IMR-90 (cell line): ENCODE results near the gene PLEKHA8. TPM values are rescaled to one million over a fixed set of nuclear protein-coding genes. Genes with fewer than 3 reads are reported as not detected.

Experiments used
- ATAC-seq: fragments of 200-7000 bp; cut with Tn5 transposase; 2 replicates; pipeline ENCODE4 v1.9.1; 2020; ENCODE audit warnings: low read depth, mild to moderate bottlenecking, moderate library complexity
- BruUV-seq: library from RNA; stranded (reverse); fragments of 400-500 nt; replicated peaks from 2 replicates; lab custom pipeline; 2021; lab: Mats Ljungman, UMichigan
- CTCF ChIA-PET: fragments of 300-600 bp; formaldehyde crosslinking; extraction: SDS; loops from one replicate; lab custom pipeline; 2021; ENCODE audit warnings: antibody characterized with exemption; lab: Yijun Ruan, JAX
- POLR2A ChIA-PET: fragments of 300-600 bp; sonication (Branson Sonifier 250); formaldehyde crosslinking; loops from one replicate; lab custom pipeline; 2022; ENCODE audit warnings: antibody characterized with exemption; ENCODE audit not compliant: unreplicated experiment; lab: Charles Lee
- DNase-seq: peaks from one replicate; pipeline ENCODE4 v3.0.0; 2013
- H2AFZ ChIP-seq: replicated peaks from 2 replicates; pipeline ENCODE3; 2013; ENCODE audit warnings: low read length, mild to moderate bottlenecking; ENCODE audit not compliant: poor library complexity
- H2AK5ac ChIP-seq: 2 replicates; pipeline ENCODE4 v1.6.1; 2013; ENCODE audit warnings: low read depth, low read length, inconsistent platforms
- H2AK9ac ChIP-seq: replicated peaks from 2 replicates; pipeline ENCODE3; 2013; ENCODE audit warnings: mild to moderate bottlenecking, low read depth, low read length, moderate library complexity; ENCODE audit not compliant: poor library complexity
- H2BK120ac ChIP-seq: 2 replicates; pipeline ENCODE4 v1.6.1; 2013; ENCODE audit warnings: low read depth, low read length, inconsistent platforms
- H2BK15ac ChIP-seq: 3 replicates; pipeline ENCODE4 v1.6.1; 2013; ENCODE audit warnings: low read depth, low read length, inconsistent platforms
- H2BK20ac ChIP-seq: 2 replicates; pipeline ENCODE4 v1.6.1; 2013; ENCODE audit warnings: low read depth, mild to moderate bottlenecking, inconsistent platforms, low read length, moderate library complexity
- H2BK5ac ChIP-seq: 2 replicates; pipeline ENCODE4 v1.6.1; 2013; ENCODE audit warnings: mild to moderate bottlenecking, low read depth, low read length, inconsistent platforms; ENCODE audit not compliant: poor library complexity, severe bottlenecking
- H3K14ac ChIP-seq: replicated peaks from 2 replicates; pipeline ENCODE4 v1.6.1; 2013; ENCODE audit warnings: low read depth, low read length, inconsistent platforms
- H3K18ac ChIP-seq: 2 replicates; pipeline ENCODE4 v1.6.1; 2013; ENCODE audit warnings: low read depth, low read length, control low read depth
- H3K23ac ChIP-seq: 2 replicates; pipeline ENCODE4 v1.6.1; 2013; ENCODE audit warnings: low read depth, low read length, inconsistent platforms
- H3K27ac ChIP-seq: 2 replicates; pipeline ENCODE4 v1.5.1; 2013; ENCODE audit warnings: mild to moderate bottlenecking, control low read depth, low read length; ENCODE audit not compliant: insufficient read depth
- H3K27me3 ChIP-seq: 2 replicates; pipeline ENCODE4 v1.6.1; 2013; ENCODE audit warnings: low read length; ENCODE audit not compliant: control insufficient read depth, insufficient read depth
- H3K36me3 ChIP-seq: 2 replicates; pipeline ENCODE4 v1.6.1; 2013; ENCODE audit warnings: low read length, mixed read lengths; ENCODE audit not compliant: control insufficient read depth, insufficient read depth
- H3K4ac ChIP-seq: 2 replicates; pipeline ENCODE4 v1.6.1; 2013; ENCODE audit warnings: low read depth, low read length, inconsistent platforms
- H3K4me1 ChIP-seq: 2 replicates; pipeline ENCODE4 v1.6.1; 2013; ENCODE audit warnings: low read length, mixed read lengths; ENCODE audit not compliant: control insufficient read depth, insufficient read depth
- H3K4me2 ChIP-seq: 2 replicates; pipeline ENCODE4 v1.6.1; 2013; ENCODE audit warnings: low read depth, mild to moderate bottlenecking, control low read depth, low read length, moderate library complexity
- H3K4me3 ChIP-seq: 2 replicates; pipeline ENCODE4 v1.5.1; 2013; ENCODE audit warnings: low read depth, mild to moderate bottlenecking, control low read depth, low read length, moderate library complexity; ENCODE audit not compliant: insufficient read depth
- H3K56ac ChIP-seq: 2 replicates; pipeline ENCODE4 v1.6.1; 2013; ENCODE audit warnings: low read length, inconsistent platforms; ENCODE audit not compliant: insufficient read depth; ENCODE audit errors: extremely low read depth
- H3K79me1 ChIP-seq, 2 experiments: 2 replicates each; pipeline ENCODE4 v1.6.1; 2013; ENCODE audit warnings: low read length in 2 of 2, inconsistent platforms in 1 of 2, low read depth in 1 of 2
- H3K9ac ChIP-seq: 2 replicates; pipeline ENCODE4 v1.6.1; 2013; ENCODE audit warnings: low read depth, low read length, control low read depth
- H3K9me1 ChIP-seq: 2 replicates; pipeline ENCODE4 v1.6.1; 2013; ENCODE audit warnings: low read length, inconsistent platforms; ENCODE audit not compliant: insufficient read depth
- H3K9me3 ChIP-seq: 2 replicates; pipeline ENCODE4 v1.6.1; 2013; ENCODE audit warnings: low read length; ENCODE audit not compliant: control insufficient read depth, insufficient read depth
- H4K20me1 ChIP-seq: 2 replicates; pipeline ENCODE4 v1.6.1; 2013; ENCODE audit warnings: low read length, inconsistent platforms; ENCODE audit not compliant: insufficient read depth
- H4K5ac ChIP-seq: 2 replicates; pipeline ENCODE4 v1.6.1; 2013; ENCODE audit warnings: mild to moderate bottlenecking, low read depth, low read length, control low read depth
- H4K8ac ChIP-seq, 2 experiments: 2 replicates each; pipeline ENCODE4 v1.6.1; 2013; ENCODE audit warnings: low read depth in 2 of 2, low read length in 2 of 2, control low read depth in 1 of 2, inconsistent platforms in 1 of 2
- H4K91ac ChIP-seq: 2 replicates; pipeline ENCODE4 v1.6.1; 2013; ENCODE audit warnings: low read depth, low read length, inconsistent platforms; ENCODE audit not compliant: insufficient read depth
- CEBPB ChIP-seq: IDR thresholded peaks from 2 replicates; pipeline ENCODE4 v1.6.1; 2012; ENCODE audit warnings: low read depth, low read length, improper control_type of control experiment
- FOS ChIP-seq: fragments of 150-350 bp; IDR thresholded peaks from 2 replicates; pipeline ENCODE4 v1.6.1; 2016; ENCODE audit warnings: low read depth, low read length
- MAFK ChIP-seq: IDR thresholded peaks from 2 replicates; pipeline ENCODE4 v1.6.1; 2012; ENCODE audit warnings: low read depth, low read length, improper control_type of control experiment
- RCOR1 ChIP-seq: IDR thresholded peaks from 2 replicates; pipeline ENCODE4 v1.6.1; 2012; ENCODE audit warnings: mild to moderate bottlenecking, low read length, improper control_type of control experiment; ENCODE audit not compliant: insufficient replicate concordance
- RFX5 ChIP-seq: IDR thresholded peaks from 2 replicates; pipeline ENCODE4 v1.8.0; 2012; ENCODE audit warnings: low read depth, mild to moderate bottlenecking, low read length, moderate library complexity
- WGBS, 2 experiments: methylation state at CpG; one replicate each; pipeline versions ENCODE4 v1.1.5 to v1.1.7; 2013; ENCODE audit warnings: missing lambda C conversion rate in 2 of 2; ENCODE audit not compliant: insufficient read length in 1 of 2; ENCODE audit errors: extremely low coverage in 2 of 2; 5-methylcytosine and 5-hydroxymethylcytosine counted together
- dilution Hi-C: fragments of 300-500 bp; cut with HindIII; formaldehyde crosslinking; loops from one replicate; pipeline ENCODE4 v1.14.3; 2018; ENCODE audit warnings: low sequenced_read_pairs; ENCODE audit not compliant: unreplicated experiment
- in situ Hi-C: fragments of 300-500 bp; cut with MboI; formaldehyde crosslinking; loops from 3 replicates; pipeline ENCODE4 v1.14.3; 2019; ENCODE audit warnings: low sequenced_read_pairs, inconsistent platforms, mixed read lengths
- intact Hi-C: fragments of 100-400 bp; cut with micrococcal nuclease; formaldehyde crosslinking; loops from 2 replicates; pipeline ENCODE4 v1.10.0; 2022
- polyA plus RNA-seq, 3 experiments: library from polyadenylated mRNA; depleted of rRNA; stranded (reverse); fragments of >200 nt; gene quantifications; 2 replicates each; pipeline ENCODE4 v1.2.3, GENCODE V29; 2012; ENCODE audit warnings: low replicate concordance in 1 of 3
- total RNA-seq: library from RNA; depleted of rRNA; stranded (reverse); fragments of >200 nt; gene quantifications from 2 replicates; pipeline ENCODE4 v1.2.3, GENCODE V29; 2012
- TF ChIP-seq, protein P1 (sequence below): fragments of 150-350 bp; IDR thresholded peaks from 2 replicates; pipeline ENCODE4 v1.6.1; 2016; ENCODE audit warnings: low read depth, mild to moderate bottlenecking, low read length, moderate library complexity, borderline replicate concordance

PLEKHA8 gene
- total and polyA plus RNA-seq, 2 of the 4 experiments (the other 2 are of a cell fraction) = 3.6 to 9.7 TPM

GRCh38 chr7:30176463-30177109 lies 148.4 kb downstream of the PLEKHA8 start:
- no peak overlapping the region for H2BK15ac ChIP-seq
- H4K91ac ChIP-seq = no peak overlapping the region
- H2AK5ac ChIP-seq = no peak overlapping the region
- no peak overlapping the region for H3K9ac ChIP-seq
- no peak overlapping the region for H3K18ac ChIP-seq
- no peak overlapping the region for H2BK20ac ChIP-seq
- H3K56ac ChIP-seq = no peak overlapping the region
- H3K4me3 ChIP-seq = no peak overlapping the region
- no peak overlapping the region for H2BK5ac ChIP-seq
- H2AFZ ChIP-seq = no peak overlapping the region
- no peak overlapping the region for H3K27ac ChIP-seq
- intact Hi-C loops (no loop called here), in situ Hi-C loops (no loop called here), dilution Hi-C loops (no loop called here)
- peaks cover 12% of the 10 kb centered on the region for H3K4me1 ChIP-seq
- POLR2A ChIA-PET = no interaction called here
- no peak overlapping the region for H4K5ac ChIP-seq
- H3K23ac ChIP-seq = no peak overlapping the region
- ATAC-seq (no peak), DNase-seq (no peak)
- no peak overlapping the region for H2AK9ac ChIP-seq
- H3K9me3 ChIP-seq = no peaks in the 10 kb centered on the region
- no peaks in the 10 kb centered on the region for H3K36me3 ChIP-seq
- H4K20me1 ChIP-seq = 0 out of 2 replicates have a peak, but pooled peaks cover 3% of the 10 kb centered on the region
- no peak overlapping the region for H4K8ac ChIP-seq
- BruUV-seq = no TSS peak
- H3K14ac ChIP-seq = no peak overlapping the region
- H3K79me1 ChIP-seq = no peaks in the 10 kb centered on the region
- CTCF ChIA-PET = interaction anchor here (0.6 kb wide), 1 partner anchor 448 kb away, joined by 3 read pairs; no protein-coding TSS in a partner anchor
- 80% methylated on average over 2 of the region's 6 CpGs; no CpG with 5 or more reads in 1 of the 2 experiments for WGBS, 2 experiments
- no peak overlapping the region for H3K4ac ChIP-seq
- TF ChIP-seq MAFK = no peak
- TF ChIP-seq CEBPB = no peak
- TF ChIP-seq RCOR1 = no peak
- TF ChIP-seq, protein P1, sequence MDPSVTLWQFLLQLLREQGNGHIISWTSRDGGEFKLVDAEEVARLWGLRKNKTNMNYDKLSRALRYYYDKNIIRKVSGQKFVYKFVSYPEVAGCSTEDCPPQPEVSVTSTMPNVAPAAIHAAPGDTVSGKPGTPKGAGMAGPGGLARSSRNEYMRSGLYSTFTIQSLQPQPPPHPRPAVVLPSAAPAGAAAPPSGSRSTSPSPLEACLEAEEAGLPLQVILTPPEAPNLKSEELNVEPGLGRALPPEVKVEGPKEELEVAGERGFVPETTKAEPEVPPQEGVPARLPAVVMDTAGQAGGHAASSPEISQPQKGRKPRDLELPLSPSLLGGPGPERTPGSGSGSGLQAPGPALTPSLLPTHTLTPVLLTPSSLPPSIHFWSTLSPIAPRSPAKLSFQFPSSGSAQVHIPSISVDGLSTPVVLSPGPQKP = no peak
- no peak for TF ChIP-seq RFX5
- no peak for TF ChIP-seq FOS
- H2BK120ac ChIP-seq = no peak overlapping the region
- H3K9me1 ChIP-seq = peaks cover 3% of the 10 kb centered on the region; the same call in 1 of the 2 replicates
- no peak overlapping the region for H3K4me2 ChIP-seq
- H3K27me3 ChIP-seq = no peaks in the 10 kb centered on the region
